CD4-positive, alpha-beta T cell treated with Interleukin-4 for 4 hours (primary cell): Measurements from ENCODE around the gene C11orf58.

Source experiments
- DNase-seq: peaks from one replicate; pipeline ENCODE4 v3.0.0-alpha.2; 2020

C11orf58 gene

GRCh38 chr11:16769386-16769785 lies 30.9 kb downstream of the C11orf58 start:
- no peak for DNase-seq

DNA sequence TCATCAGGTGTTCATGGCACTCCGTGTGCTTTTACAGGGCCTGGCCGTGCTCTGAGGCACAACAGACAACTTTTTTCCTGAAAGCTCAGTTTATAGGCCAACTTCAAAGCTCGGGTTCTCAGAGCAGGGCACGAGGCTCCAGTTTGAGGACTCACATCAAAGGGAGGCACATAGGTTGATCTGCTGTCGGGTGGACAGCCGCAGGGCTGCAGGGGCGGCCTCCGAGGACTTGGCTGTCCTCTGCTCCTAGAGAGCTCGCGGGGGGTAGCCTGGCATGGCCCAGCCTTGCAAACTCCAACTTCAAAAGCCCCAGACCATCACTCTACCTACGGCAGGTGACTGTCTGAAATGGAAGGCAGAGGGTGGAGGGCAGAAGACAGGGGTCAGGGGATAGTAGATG lies 31.6 kb downstream of the C11orf58 start:
- no peak for DNase-seq

DNA sequence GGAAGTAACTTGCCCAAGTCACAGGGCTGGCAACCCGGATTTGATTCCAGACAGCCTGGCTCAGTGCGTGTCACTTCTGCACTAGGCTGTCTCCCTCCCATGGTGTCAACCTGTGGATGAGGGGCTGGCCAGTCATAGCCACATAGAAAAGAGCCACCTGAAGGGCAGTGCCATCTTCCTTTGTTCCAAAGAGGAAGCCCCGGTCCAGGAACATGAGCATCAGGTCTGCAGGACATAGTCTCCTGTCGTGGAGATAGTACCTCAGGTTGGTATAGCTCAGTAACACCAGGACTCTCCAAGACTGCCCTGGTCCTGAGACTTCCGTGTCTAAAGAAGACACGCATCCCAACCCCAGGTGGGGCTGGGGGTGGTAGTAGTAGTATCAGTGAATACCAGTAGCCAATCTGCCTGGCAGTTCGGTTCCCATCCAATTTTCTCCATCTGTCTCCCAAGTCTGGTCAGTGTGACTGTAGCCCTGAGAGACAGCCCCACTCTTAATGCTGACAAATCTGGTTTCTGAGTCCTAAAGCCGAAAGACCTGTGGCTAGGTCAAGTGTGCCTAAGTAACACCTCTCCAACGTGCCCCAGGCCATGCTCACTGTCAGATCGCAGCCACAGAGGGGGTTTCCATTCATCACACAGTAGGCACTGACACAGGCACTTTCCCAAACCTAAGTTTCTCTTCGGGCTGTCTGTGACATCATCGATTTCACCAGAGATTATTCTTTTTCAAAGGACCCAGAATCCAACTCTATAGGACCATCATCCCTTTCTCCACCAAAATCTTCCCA lies 33.1 kb downstream of the C11orf58 start:
- DNase-seq, result no peak

- no peak for DNase-seq
Observed at GRCh38 chr11:16772141-16772512, 33.7 kb downstream of the C11orf58 start.

GRCh38 chr11:16773981-16774935 lies 35.8 kb downstream of the C11orf58 start:
- DNase-seq, result no peak

DNA sequence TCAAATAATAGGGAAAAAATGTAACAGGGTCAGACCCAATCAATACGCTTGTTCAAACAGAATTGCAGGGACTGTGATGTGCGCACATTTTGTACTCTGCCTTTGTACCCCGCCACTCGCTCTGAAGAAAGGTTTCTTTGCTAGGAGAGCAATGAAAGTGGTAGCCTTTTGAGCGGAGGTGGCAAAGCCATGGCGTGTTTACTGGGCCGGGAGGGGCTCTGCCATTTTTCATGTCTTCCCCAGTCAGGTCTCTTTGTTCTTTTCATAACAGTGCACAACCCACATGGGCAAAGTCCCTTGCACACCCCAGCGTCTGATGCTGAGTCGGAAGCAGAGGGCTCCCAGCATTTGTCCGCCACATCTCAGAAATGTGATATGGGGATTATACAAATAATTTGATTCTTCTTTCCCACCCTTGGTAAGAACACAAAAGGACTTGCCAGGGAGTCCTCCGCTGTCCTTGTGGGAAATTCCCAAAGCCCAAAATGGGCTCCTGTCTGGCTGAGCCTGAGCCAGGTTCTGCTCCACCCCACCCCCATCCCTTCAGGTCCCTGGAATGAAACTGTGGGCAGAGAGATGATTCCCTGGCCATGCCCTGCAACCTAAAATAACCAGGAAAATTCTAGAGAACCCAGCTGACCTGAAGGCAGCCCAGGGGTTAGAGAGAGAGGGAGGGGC lies 36.6 kb downstream of the C11orf58 start:
- DNase-seq, result no peak

DNA sequence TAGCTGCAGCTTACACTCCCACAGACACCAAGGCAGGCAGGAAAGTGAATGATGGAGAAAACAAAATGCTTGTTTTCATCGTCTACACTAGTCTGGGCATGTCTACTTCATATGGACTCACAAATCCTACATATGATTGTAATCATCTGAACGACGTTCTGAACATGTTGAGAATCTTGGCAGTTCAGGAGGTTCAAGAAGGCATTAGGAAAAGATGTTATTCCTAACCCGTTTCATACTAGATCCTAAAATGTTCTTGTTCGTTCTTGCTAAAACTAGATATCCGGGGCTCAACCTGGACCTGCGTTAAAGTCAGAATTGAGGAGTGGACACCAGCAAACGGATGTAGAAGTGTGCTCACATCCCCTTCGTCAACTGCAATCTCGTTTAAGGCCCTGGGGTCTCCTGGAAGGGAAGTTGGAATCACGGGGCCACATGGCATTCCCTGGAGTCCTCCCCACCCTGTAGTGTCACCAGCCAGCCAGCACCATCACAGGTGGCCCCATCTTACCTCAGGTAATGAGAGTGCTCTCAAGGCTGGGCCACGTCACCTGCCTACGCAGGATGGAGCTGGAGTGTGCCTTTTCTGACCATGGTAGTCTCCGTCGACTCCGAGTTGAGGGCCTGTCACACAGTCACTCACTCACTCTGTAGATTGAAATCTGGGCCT lies 37.3 kb downstream of the C11orf58 start:
- DNase-seq, result no peak

GRCh38 chr11:16776711-16777612 lies 38.5 kb downstream of the C11orf58 start:
- no peak for DNase-seq

DNA sequence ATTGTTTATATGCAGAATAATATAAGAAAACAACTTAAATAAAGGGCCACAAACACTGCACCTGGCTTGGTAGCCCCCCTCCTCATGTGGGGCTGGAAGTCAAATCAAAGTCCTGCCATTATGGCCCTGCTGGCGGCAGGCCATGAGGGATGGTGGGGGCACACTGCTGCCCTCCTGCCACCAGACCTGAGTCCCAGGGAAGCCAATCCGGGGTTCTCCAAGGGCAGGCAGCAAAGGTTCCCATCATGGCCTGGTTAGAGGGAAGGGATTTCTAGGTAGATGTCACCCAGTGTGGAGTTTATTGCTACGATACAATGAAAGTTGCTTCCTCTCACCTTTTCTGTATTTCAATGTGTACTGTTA lies 39.1 kb downstream of the C11orf58 start:
- DNase-seq, result no peak

- DNase-seq, result no peak
Observed at GRCh38 chr11:16778286-16778685, 39.8 kb downstream of the C11orf58 start.

DNA sequence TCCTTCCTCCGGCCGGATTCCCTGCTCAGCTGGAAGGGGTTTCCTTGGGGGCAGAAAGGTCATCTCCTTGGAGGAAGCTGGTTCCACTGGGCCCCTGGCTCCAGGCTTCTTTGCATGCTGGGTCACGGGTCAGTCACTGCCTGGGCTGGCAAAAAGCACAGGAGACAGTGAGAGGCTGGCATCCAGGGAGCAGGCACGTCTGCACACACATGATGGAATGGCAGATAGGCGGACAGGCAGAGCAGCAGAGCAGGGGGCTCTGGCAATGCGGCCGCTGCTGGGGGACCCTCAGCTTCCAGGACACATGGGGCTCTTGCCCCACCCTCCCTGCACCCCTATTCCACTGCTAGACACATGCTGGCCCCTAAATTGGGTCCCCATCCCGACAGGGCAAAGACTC lies 40.4 kb downstream of the C11orf58 start:
- DNase-seq, result no peak

DNA sequence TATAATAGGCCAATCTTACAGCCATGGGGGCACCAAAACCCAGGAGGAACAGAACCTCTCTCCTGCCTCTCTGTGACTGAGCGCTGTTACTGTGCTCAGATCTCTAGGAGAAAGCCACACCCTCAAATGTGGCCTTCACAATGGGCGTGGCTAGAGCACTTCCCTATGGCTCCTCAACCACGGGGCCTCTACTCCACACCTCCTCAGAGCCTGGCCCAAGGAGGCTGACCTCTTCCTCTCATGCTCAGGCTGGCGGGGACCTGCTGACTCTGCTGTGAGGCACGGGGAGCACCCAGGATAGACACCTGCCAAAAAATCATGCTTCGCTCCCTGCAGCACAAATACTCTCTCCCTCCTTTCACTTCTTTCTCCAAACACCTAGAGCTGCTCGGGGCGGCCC lies 41.0 kb downstream of the C11orf58 start:
- DNase-seq, result no peak

DNA sequence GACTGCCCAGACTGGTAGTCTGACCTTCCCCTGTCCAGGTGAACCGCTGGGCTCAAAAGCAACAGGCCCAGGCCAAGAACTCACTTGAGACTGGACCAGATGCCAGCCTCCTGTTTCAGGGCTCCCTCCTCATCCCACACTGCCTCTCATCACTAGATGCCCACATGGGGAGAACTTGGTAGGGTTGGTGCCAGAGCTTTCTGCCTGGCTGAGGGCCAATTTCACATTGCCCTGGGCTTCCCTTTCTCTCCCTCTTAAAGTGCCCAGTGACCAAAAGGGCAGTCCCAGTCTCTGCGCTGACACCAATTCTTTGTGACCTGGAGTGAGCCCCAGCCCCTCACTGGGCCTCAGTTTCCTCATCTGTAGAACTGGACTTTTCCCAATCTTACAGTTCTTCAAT lies 41.7 kb downstream of the C11orf58 start:
- DNase-seq, result no peak

DNA sequence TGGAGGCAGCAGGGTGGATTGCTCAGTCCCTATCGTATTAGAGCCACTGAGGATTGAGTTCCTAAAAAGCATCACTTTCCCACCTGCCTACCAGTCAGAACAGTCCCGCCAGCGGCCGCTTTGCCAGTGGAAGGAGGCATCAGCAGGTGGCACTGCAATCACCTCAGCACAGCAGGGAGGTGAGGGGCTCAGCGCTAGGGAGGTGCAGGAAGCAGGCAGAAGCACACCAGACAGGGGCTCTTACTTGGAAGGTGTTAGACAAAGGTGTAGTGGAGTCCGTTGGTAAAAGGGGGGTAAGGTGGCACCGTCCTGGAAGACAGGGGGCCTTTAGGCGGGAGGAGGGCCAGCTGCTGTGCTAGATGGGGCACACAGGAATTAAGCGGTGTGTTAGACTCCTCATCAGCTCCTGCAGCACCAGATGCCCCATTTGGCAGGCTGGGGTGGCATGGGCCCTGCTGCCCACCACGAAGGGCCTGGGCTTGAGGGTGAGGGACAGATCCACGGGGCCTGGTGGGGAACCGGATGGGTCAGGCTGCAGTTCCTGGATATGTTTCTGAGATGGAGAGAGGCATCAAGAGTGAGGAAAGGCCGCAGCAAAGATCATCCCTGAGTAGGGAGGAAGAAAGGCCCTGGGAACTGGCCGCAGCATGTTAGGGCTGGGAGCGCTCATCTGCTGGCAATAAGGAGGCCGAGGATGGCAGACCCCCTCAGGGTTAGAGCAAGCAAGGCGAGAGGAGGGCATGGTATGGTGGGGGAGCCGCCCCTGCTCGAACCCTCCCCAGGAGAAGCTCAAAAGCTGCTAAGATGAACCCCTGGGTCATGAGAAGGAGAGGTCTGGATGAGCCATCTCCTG lies 42.5 kb downstream of the C11orf58 start:
- DNase-seq, result no peak

GRCh38 chr11:16781936-16782919 lies 43.8 kb downstream of the C11orf58 start:
- no peak for DNase-seq

- no peak for DNase-seq
Observed at GRCh38 chr11:16783321-16783801, 44.9 kb downstream of the C11orf58 start.

DNA sequence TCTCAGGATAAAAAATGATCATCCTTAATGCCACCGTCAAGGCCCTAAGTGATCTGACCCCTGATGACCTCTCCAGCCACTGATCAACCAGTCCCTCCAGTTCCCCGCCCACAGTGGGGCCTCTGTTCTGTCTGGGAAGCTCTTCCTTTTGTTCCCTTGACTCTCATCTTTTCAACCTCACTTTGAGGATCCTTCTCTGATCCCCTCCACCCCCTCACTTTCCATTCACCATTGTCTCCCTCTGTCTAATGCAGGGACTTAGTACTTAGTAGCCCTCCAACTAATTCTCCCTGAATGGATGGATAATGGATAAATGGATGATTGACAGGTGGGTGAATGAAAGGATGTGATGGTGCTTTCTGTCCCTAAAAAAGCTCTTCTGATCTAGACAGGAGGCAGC lies 45.6 kb downstream of the C11orf58 start:
- no peak for DNase-seq

- no peak for DNase-seq
Observed at GRCh38 chr11:16784666-16785065, 46.2 kb downstream of the C11orf58 start.

GRCh38 chr11:16785520-16786128 lies 47.2 kb downstream of the C11orf58 start:
- peak; percentile 57 for DNase-seq
